GM19467 (cell line): ENCODE measurements around the gene TMEM204.

ENCODE experiments used
- ATAC-seq: cut with Tn5 transposase; IDR thresholded peaks from one replicate; pipeline ENCODE4 v1.9.1; 2021; ENCODE audit warnings: mild to moderate bottlenecking, moderate library complexity; ENCODE audit not compliant: unreplicated experiment

TMEM204 gene

DNA sequence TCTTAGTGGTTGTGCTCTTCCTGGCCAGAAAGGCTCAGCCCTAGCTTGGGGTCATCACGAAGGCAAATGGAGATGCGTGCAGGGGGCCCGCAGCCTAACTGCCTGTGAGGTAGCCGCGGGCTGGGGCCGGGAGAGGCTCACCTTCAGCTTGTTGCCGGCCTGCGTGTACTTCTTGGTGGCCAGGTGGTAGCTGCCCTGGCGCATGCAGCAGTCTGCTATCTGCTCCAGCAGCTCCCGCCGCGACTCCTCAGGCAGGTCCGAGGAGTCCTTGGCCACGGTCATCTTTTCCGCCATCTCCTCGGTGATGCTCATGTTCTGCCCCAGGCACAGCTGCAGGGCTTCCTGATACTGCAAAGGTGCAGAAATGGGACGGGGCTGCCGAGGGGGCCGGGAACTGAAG lies 13.0 kb upstream of the TMEM204 start:
- ATAC-seq, result no peak

- ATAC-seq, result no peak
Observed at GRCh38 chr16:1523581-1524245, 9.8 kb upstream of the TMEM204 start.

DNA sequence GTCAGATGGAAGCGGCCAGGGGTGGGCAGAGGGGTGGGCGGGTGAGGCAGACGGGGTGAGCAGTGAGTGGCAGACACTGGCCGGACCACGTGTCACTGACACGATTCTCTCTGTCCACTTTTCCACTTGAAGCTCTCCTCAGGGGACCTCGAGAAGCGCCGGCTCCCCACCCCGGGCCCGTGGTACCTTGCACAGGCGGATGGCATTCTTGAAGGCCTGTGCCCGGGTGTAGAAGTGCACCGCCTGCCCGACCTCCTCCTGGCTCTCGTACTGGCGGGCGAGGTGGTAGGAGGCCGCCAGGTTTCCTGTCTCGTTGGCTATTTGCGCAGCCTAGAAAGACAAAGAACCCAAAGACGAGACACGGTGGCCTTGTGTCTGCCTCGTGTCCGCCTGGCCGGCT lies 9.1 kb upstream of the TMEM204 start:
- no peak for ATAC-seq

- no peak for ATAC-seq
Observed at GRCh38 chr16:1525871-1526607, 7.4 kb upstream of the TMEM204 start.

- no peak for ATAC-seq
Observed at GRCh38 chr16:1526608-1527555, 6.6 kb upstream of the TMEM204 start.

DNA sequence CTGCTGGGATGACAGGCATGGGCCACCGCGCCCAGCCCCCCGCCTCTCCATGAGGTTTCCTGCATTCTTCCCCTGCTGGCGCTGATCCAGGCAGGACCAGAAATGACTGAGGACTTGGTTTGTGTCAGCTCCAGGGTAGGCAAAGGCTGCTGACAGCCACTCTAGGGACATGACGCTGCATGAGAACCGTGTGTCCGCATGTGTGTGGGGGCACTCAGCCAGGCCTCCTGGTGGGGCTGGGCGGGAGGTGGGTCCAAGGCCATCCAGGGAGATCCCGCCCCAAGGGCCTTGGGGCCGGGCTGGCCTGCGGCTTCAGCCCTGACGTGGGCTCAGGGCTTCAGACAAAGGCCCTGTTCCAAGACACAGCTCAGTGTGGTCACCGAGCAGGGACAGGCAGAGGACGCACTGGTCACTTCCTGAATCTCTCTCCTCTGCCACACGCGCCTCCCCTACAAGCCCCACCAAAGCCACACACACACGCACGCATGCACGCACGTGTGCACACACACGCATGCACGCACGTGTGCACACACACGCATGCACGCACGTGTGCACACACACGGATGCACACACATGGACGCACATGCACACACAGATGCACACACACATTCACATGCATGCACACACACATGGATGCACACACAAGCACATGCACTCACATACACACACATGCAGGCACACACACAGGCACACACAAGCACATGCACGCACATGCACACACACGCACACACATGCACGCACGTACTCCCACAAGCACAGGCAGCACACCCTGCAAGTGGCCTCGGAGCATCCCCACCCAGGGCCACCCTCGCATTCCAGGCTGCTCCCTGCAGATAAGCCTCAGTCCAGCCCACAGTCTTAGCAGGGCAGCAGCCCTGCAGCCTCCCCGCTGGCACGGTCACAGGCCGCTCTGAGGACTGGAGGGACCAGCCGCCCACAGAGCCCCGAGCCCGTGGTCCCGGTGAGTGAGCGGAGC lies 5.3 kb upstream of the TMEM204 start:
- no peak for ATAC-seq

DNA sequence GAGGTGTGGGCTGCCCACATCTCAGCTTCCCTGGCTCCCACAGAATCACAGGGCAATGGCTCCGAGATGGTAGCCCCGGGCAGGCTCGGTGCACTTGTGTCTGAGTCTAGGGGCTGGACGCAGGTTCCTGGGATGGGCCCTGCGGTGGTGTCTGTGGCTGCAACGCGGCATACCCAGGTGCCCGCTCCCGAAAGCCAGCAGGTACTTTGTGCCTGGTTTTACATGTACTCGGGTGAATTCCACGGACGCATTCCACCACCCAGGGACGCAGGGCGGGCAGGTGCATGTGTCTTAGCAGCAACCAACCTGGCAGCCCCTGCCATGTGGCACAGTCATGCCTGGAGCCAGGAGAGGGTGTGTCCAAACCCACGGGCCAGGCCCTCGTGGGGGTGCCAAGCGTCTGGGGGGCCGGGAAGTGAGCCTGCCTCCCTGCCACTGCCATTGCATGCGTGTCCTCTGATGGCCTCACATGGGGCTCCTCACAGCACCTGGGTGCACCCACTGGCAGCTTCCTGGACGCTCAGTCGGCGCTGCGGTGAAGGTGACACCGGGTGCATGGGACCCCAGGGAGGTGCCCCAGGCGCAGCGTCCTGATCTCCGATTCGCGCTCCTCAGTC lies 4.4 kb upstream of the TMEM204 start:
- ATAC-seq, result no peak

DNA sequence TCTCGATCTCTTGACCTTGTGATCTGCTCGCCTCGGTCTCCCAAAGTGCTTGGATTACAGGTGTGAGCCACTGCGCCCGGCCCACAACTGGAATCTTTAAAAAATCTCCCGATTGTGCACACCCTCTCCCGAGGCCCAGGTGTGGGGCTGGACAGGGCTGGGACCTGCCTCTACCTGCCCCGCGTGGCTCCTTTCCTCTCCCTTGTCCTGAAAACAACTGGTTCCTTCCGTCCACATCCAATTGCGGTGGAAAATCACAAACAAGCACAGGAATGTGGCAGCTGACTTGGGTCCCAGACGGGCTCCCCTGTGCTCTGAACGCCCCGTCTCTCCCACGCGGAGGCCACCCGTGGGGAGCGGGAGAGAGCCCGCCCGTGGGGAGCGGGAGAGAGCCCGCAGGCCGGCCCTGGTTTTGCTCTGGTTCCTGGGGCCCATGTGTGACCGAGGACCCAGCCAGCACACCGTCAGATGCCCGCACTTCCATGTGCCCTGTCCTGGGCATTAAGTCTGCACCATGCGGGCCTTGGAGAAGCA lies 3.0 kb upstream of the TMEM204 start:
- no peak for ATAC-seq

DNA sequence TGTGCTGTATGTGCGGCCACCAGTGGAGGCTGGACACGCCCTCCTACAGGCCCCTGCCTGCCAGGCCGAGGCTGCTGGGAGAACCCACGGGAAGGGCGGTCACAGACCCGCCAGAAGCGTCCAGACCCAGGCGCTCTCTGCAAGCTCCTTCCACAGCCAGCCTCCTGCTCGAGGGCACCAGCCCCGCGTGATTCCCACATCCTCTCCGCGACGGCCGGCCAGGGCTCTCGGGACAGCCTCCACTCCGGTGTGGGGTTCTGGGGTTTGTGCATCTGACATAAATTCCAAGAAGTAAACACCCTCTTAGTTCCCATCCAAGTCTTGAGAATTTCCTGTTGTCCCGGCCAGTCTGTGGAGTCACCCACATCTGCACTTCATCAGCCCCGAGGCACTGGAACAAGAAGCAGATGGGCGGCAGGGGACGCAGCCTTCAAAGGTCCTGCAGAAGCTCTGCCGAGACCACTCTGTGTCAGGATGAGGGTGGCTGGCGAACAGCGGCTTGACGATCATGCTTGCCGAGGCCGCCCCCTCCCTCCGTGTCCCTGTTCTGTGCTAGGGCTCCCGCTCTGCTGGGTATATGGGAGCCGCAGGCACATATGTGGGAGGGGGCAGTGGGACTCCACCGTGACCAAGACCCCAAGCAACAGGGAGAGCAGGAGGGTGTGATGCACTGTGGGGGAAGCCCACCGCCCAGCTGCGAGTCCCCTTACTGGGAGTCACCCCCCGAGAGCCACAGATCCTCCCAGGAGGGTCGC lies 2.4 kb upstream of the TMEM204 start:
- ATAC-seq, result no peak

GRCh38 chr16:1531638-1531910 lies 1.9 kb upstream of the TMEM204 start:
- ATAC-seq, result no peak

GRCh38 chr16:1532081-1532760 lies 1.2 kb upstream of the TMEM204 start:
- no peak for ATAC-seq

DNA sequence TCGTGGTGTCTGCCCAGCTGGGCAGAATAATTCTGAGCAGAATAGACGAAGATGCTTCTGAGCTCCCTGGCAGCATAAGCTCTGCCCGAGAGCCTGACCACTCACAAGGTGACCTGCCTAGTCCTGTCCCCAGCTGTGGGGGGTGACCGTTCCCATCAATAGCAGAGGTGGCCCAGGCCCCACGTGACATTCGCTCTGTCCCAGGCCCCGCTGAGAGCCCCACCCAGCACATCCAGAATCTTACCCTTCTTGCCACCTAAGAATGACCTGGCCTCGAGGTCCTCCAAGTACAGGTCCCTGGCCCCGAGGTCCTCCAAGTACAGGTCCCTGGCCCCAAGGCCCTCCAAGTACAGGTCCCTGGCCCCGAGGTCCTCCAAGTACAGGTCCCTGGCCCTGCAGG lies 695 bp upstream of the TMEM204 start:
- ATAC-seq, result no peak

GRCh38 chr16:1534021-1535020 lies 855 bp downstream of the TMEM204 start:
- ATAC-seq, result no peak

DNA sequence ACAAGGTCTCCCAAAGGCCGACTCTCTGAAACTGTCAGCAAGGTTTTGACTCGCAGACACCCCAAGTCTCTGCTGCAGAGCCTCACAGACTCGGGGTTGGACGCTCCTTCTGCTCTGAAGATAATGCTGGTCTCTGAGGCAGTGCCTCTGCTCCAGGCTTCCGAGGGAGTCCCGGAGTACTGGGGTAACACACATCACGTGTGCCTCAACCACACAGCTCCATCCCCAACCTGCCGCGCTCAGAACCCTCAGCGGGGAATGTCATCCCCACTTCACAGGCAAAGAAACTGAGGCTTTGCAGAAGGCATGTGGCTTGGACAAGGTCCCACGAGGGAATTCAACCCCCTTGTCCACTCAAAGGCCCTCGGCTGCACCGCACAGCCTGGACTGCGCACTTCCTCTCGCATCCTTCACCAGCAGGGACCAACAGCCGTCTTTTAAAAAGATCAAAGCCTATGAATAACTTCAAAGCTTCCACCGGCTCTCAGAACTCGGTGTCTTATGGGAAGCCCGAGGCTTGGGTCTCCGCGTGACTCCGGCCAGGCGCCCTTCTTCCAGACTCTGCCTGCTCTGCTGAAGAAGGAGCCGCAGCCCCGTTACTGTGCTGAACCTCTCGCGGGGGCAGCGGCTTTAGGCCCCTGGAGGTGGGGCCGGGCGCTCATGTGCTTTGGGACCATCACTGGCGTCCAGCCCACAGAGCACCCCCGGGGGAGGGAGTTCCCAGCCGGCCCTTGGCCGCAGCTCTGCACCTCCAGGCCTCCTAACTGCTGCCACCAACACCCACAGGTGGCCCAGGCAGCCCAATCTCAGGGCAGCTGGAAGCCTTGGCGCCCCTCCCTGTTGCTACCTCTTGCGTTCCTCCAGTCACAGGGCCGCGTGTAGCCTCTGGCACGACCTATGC lies 2.2 kb downstream of the TMEM204 start:
- no peak for ATAC-seq

GRCh38 chr16:1536601-1537000 lies 3.1 kb downstream of the TMEM204 start:
- no peak for ATAC-seq

GRCh38 chr16:1537138-1537577 lies 3.7 kb downstream of the TMEM204 start:
- ATAC-seq, result no peak
